ENCODE data around the gene RPS15. TPM values are rescaled to one million over a fixed set of nuclear protein-coding genes. Genes with fewer than 3 reads are reported as not detected.

The RPS15 gene
- total RNA-seq, 4 donors from 2014 or later: 2,032 to 3,816 (median 2,914) TPM

- TF ChIP-seq CTCF (IDR thresholded peaks at IDR 0.05; ENCODE audit: low read depth): no peak
Observed at GRCh38 chr19:1428738-1429391, 9.3 kb upstream of the RPS15 start.

- TF ChIP-seq CTCF (IDR thresholded peaks at IDR 0.05; ENCODE audit: low read depth): no peak
Observed at GRCh38 chr19:1429750-1430149, 8.4 kb upstream of the RPS15 start.

- no peak for TF ChIP-seq CTCF (IDR thresholded peaks at IDR 0.05; ENCODE audit: low read depth)
Observed at GRCh38 chr19:1430246-1430645, 8.0 kb upstream of the RPS15 start.

GRCh38 chr19:1431759-1432506, 6.3 kb upstream of the RPS15 start:
- TF ChIP-seq CTCF (IDR thresholded peaks at IDR 0.05; ENCODE audit: low read depth): no peak

GRCh38 chr19:1432507-1432887, 5.7 kb upstream of the RPS15 start:
- no peak for TF ChIP-seq CTCF (IDR thresholded peaks at IDR 0.05; ENCODE audit: low read depth)

GRCh38 chr19:1433119-1434039, 4.8 kb upstream of the RPS15 start:
- TF ChIP-seq CTCF (IDR thresholded peaks at IDR 0.05; ENCODE audit: low read depth): no peak

- no peak for TF ChIP-seq CTCF (IDR thresholded peaks at IDR 0.05; ENCODE audit: low read depth)
Observed at GRCh38 chr19:1434040-1434366, 4.2 kb upstream of the RPS15 start.

All from subcutaneous adipose tissue (tissue), 4 donors.